NCI-H748 treated with DMSO at 0.1 percent for 48 hours (cell line): ENCODE measurements around the gene KANSL1.
"Not testable (repeated sequence)": the region's sequence is repeated elsewhere in the genome, so short reads cannot be mapped to it uniquely, and the experiment has no call there.

Experiments
- DNase-seq: peaks from one replicate; lab custom pipeline; 2025; lab: John Stamatoyannopoulos, UW

Gene KANSL1

GRCh38 chr17:46193626-46194392, 580 bp upstream of the KANSL1 start:
- peak; percentile 83 for DNase-seq

GRCh38 chr17:46192439-46193150, 634 bp downstream of the KANSL1 start:
- peak; percentile 36 for DNase-seq

GRCh38 chr17:46192189-46192438, 1.1 kb downstream of the KANSL1 start:
- DNase-seq: no peak

DNA sequence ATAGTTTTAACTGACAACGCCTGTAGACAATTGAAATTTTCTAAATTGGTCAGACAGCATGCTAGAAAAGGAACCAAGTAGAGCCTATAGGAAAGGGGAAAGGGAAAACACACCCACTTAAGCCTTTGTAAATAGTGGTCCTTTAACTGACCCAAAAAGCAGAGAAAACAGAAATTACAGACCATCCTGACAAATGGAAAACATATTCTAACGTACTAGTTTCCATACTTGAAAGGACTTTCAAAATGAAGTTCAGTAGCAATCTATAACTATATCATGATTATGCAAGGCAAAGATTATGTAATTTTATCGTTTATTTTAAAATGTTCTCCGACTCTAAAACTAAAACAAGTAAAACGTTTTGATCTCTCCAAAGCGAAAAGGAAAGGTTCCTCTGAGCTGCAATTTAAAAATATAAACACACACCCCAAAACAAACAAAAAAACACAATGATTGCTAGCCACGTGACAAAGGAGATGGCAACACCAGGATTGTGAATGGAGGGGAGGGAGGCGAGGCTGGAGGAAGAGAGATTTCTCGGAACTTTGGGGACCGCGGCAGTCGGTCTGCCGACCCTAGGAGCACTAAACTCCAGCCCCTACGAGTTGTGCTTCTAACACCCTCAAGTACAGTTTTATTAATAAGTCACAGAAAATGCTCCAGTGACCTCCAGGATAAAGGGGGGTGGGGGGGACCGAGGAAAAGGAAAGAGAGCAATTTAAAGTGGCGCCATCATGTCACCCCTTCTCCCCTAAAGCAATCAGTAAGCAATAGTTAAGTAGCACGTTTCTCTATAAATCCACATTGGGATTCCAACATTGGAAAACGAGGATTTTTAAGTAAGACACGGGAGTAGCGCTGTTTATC, 1.7 kb downstream of the KANSL1 start:
- peak; percentile 48 for DNase-seq

- DNase-seq: no peak
Observed at GRCh38 chr17:46190763-46191162, 2.5 kb downstream of the KANSL1 start.

GRCh38 chr17:46186827-46187235, 6.4 kb downstream of the KANSL1 start:
- not testable (repeated sequence) for DNase-seq

- no peak for DNase-seq
Observed at GRCh38 chr17:46184696-46185095, 8.5 kb downstream of the KANSL1 start.

DNA sequence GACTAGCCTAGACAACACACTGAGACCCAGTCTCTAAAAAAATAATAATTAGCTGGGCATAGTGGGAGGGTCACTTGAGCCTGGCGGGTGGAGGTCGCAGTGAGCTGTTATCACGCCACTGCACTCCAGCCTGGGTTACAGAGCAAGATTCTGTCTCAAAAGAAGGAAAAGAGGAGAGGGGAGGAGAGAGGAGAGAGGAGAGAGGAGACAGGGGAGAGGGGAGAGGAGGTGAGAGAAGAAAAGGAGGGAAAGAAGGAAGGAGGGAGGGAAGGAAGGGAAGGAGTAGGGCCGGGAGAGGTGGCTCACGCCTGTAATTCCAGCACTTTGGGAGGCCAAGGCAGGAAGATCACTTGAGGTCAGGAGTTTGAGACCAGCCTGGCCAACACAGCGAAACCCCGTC, 9.8 kb downstream of the KANSL1 start:
- not testable (repeated sequence) for DNase-seq

- DNase-seq: no peak
Observed at GRCh38 chr17:46182961-46183360, 10.3 kb downstream of the KANSL1 start.

DNA sequence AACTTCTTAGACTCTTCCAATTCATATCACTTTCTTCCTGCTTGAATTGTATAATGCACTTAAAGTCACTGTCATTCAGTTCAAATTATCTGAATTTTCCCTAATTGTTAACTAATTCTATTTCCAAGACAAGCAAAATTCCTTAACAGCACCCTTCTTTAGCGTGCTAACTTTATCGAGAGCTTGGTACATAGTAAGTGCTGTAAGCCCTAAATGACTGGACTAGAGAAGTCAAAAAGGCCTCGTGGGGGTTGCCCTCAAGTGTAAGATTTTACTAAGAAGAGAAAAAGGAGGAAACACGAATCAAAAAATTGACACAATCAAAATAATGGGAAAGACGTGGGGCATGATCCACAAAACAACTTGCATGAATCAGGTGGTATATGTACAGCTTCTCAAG, 11.3 kb downstream of the KANSL1 start:
- no peak for DNase-seq

- not testable (repeated sequence) for DNase-seq
Observed at GRCh38 chr17:46181316-46181715, 11.9 kb downstream of the KANSL1 start.

- no peak for DNase-seq
Observed at GRCh38 chr17:46180892-46181274, 12.3 kb downstream of the KANSL1 start.

- DNase-seq: not testable (repeated sequence)
Observed at GRCh38 chr17:46180185-46180891, 12.9 kb downstream of the KANSL1 start.

GRCh38 chr17:46179375-46179999, 13.7 kb downstream of the KANSL1 start:
- no peak for DNase-seq

- DNase-seq: no peak
Observed at GRCh38 chr17:46178550-46179214, 14.5 kb downstream of the KANSL1 start.

GRCh38 chr17:46176975-46177374, 16.3 kb downstream of the KANSL1 start:
- DNase-seq: no peak

- DNase-seq: no peak
Observed at GRCh38 chr17:46175891-46176290, 17.3 kb downstream of the KANSL1 start.

- no peak for DNase-seq
Observed at GRCh38 chr17:46173153-46173552, 20.1 kb downstream of the KANSL1 start.

GRCh38 chr17:46171939-46172338, 21.3 kb downstream of the KANSL1 start:
- no peak for DNase-seq

DNA sequence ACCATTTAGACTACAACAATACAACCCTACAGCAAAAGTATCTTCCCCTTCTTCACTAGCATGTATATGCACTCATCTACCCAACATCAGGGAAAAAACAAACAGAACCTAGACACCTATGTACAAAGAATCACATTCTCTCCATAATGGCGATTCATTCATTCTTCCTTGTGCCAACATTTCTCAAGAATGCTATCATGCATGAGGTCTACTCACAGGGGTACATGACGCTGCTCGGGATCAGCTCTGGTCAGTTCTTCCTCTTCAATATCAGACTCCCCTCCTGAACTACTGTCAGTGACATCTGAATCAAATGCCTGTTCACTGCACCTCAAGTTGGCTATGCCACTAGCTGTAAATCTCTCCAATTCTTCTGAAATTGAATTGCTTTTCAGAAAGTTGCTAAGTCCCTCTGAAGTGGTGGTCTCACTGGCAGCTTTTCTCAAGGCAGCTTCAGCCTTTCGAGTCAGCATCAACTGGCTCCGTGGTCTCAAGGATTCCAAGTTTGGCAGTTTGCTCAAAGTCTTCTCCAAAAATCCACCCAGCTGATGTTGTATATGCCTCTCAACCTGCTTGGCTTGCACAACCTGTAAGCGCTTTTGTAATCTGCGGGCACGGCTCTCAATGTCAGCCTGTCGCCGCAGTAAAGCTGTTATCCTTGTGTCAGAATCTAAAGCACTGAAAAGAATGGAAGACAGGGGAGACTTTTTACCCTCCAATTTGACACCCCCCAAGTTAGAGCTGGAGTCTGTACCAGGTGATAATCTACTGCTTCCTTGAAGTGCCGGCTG, 22.4 kb downstream of the KANSL1 start:
- no peak for DNase-seq
